ENCODE data around the gene CAB39.

GRCh38 chr2:230751062-230751461 is 38.4 kb downstream of the CAB39 start:
- TF ChIP-seq CTCF (IDR thresholded peaks at IDR 0.05) = no peak
- no peak for TF ChIP-seq POLR2A (IDR thresholded peaks at IDR 0.05)
